Stimulated activated memory B cell treated with anti-CD40 and anti-IgM and Interleukin-4, amounts not matched to agents 10 μg/mL and 1 μg/mL and 100 μg/mL, for 72 hours (primary cell): ENCODE results near the gene CERS4.
"Not testable (repeated sequence)": the region's sequence is repeated elsewhere in the genome, so short reads cannot be mapped to it uniquely, and the experiment has no call there.

ENCODE experiments used
- ATAC-seq: fragments of 150-1000 bp; cut with Tn5 transposase; 2 replicates; pipeline ENCODE4 v1.10.0; 2021
- H3K27ac Mint-ChIP-seq: one replicate; pipeline ENCODE4 v1.8.0; 2022; ENCODE audit warnings: mild to moderate bottlenecking, mixed read lengths
- H3K27me3 Mint-ChIP-seq: one replicate; pipeline ENCODE4 v1.8.0; 2022; ENCODE audit warnings: mixed read lengths
- H3K36me3 Mint-ChIP-seq: one replicate; pipeline ENCODE4 v1.8.0; 2022; ENCODE audit warnings: mixed read lengths
- H3K4me1 Mint-ChIP-seq: one replicate; pipeline ENCODE4 v1.8.0; 2022; ENCODE audit warnings: mixed read lengths
- H3K4me3 Mint-ChIP-seq: one replicate; pipeline ENCODE4 v1.8.0; 2022; ENCODE audit warnings: mild to moderate bottlenecking, moderate library complexity, mixed read lengths
- H3K9me3 Mint-ChIP-seq: one replicate; pipeline ENCODE4 v1.8.0; 2022; ENCODE audit warnings: mixed read lengths

Gene CERS4

GRCh38 chr19:8221161-8221560 lies 12.0 kb downstream of the CERS4 start:
- Mint-ChIP-seq H3K4me1 (peaks cover 34% of the 10 kb centered on the region), H3K27ac (no peak overlapping the region), H3K36me3 (peaks cover 33% of the 10 kb centered on the region), H3K4me3 (no peak overlapping the region), H3K9me3 (no peaks in the 10 kb centered on the region), H3K27me3 (no peaks in the 10 kb centered on the region)
- no peak for ATAC-seq

- H3K4me1 Mint-ChIP-seq: peaks cover 29% of the 10 kb centered on the region
- not testable (repeated sequence) for H3K27ac Mint-ChIP-seq, ATAC-seq, H3K9me3 Mint-ChIP-seq, H3K27me3 Mint-ChIP-seq, H3K4me3 Mint-ChIP-seq
- peaks cover 33% of the 10 kb centered on the region for H3K36me3 Mint-ChIP-seq
These were observed 14.3 kb downstream of the CERS4 start for GRCh38 chr19:8223442-8223841.

GRCh38 chr19:8224394-8225145 lies 15.4 kb downstream of the CERS4 start:
- H3K4me3 Mint-ChIP-seq: no peak overlapping the region
- no peaks in the 10 kb centered on the region for H3K9me3 Mint-ChIP-seq
- peak overlapping the region; percentile 78 for H3K27ac Mint-ChIP-seq
- H3K27me3 Mint-ChIP-seq: no peaks in the 10 kb centered on the region
- ATAC-seq: no peak
- peaks cover 35% of the 10 kb centered on the region for H3K36me3 Mint-ChIP-seq
- H3K4me1 Mint-ChIP-seq: peaks cover 35% of the 10 kb centered on the region

GRCh38 chr19:8231073-8231604 lies 22.0 kb downstream of the CERS4 start:
- Mint-ChIP-seq H3K4me3 (no peak overlapping the region), H3K27ac (no peak overlapping the region), H3K36me3 (peaks cover 47% of the 10 kb centered on the region), H3K4me1 (peaks cover 15% of the 10 kb centered on the region), H3K27me3 (no peaks in the 10 kb centered on the region), H3K9me3 (peaks cover 6% of the 10 kb centered on the region)
- ATAC-seq: no peak

GRCh38 chr19:8233370-8233769 lies 24.2 kb downstream of the CERS4 start:
- H3K4me3 Mint-ChIP-seq: no peak overlapping the region
- peaks cover 15% of the 10 kb centered on the region for H3K4me1 Mint-ChIP-seq
- no peak overlapping the region for H3K27ac Mint-ChIP-seq
- H3K36me3 Mint-ChIP-seq: peaks cover 40% of the 10 kb centered on the region
- H3K9me3 Mint-ChIP-seq: peaks cover 6% of the 10 kb centered on the region
- no peak for ATAC-seq
- H3K27me3 Mint-ChIP-seq: no peaks in the 10 kb centered on the region

GRCh38 chr19:8237026-8237425 lies 27.9 kb downstream of the CERS4 start:
- H3K27ac Mint-ChIP-seq: no peak overlapping the region
- peaks cover 31% of the 10 kb centered on the region for H3K36me3 Mint-ChIP-seq
- no peaks in the 10 kb centered on the region for H3K9me3 Mint-ChIP-seq
- H3K4me3 Mint-ChIP-seq: no peak overlapping the region
- H3K4me1 Mint-ChIP-seq: peaks cover 31% of the 10 kb centered on the region
- ATAC-seq: no peak
- no peaks in the 10 kb centered on the region for H3K27me3 Mint-ChIP-seq

GRCh38 chr19:8238251-8238650 lies 29.1 kb downstream of the CERS4 start:
- Mint-ChIP-seq H3K27me3 (no peaks in the 10 kb centered on the region), H3K27ac (peak overlapping the region; percentile 67), H3K4me3 (no peak overlapping the region), H3K4me1 (peaks cover 35% of the 10 kb centered on the region), H3K36me3 (peaks cover 38% of the 10 kb centered on the region), H3K9me3 (peaks cover 4% of the 10 kb centered on the region)
- no peak for ATAC-seq

GRCh38 chr19:8239528-8240273 lies 30.5 kb downstream of the CERS4 start:
- Mint-ChIP-seq H3K4me1 (peaks cover 35% of the 10 kb centered on the region), H3K9me3 (peaks cover 4% of the 10 kb centered on the region), H3K4me3 (peak overlapping the region; percentile 39), H3K27me3 (no peaks in the 10 kb centered on the region), H3K27ac (peak overlapping the region; percentile 68), H3K36me3 (peaks cover 45% of the 10 kb centered on the region)
- no peak for ATAC-seq

- ATAC-seq: peak; percentile 93
- Mint-ChIP-seq H3K27ac (peak overlapping the region; percentile 68), H3K4me1 (peaks cover 35% of the 10 kb centered on the region), H3K36me3 (peaks cover 45% of the 10 kb centered on the region), H3K27me3 (no peaks in the 10 kb centered on the region), H3K9me3 (peaks cover 4% of the 10 kb centered on the region), H3K4me3 (peak overlapping the region; percentile 39)
These were observed 31.4 kb downstream of the CERS4 start for GRCh38 chr19:8240274-8241229.

GRCh38 chr19:8241646-8242045 lies 32.5 kb downstream of the CERS4 start:
- H3K36me3 Mint-ChIP-seq: peaks cover 45% of the 10 kb centered on the region
- H3K9me3 Mint-ChIP-seq: peaks cover 4% of the 10 kb centered on the region
- peak overlapping the region; percentile 15 for H3K27ac Mint-ChIP-seq
- no peak overlapping the region for H3K4me3 Mint-ChIP-seq
- ATAC-seq: no peak
- H3K27me3 Mint-ChIP-seq: no peaks in the 10 kb centered on the region
- H3K4me1 Mint-ChIP-seq: peaks cover 35% of the 10 kb centered on the region

- peaks cover 35% of the 10 kb centered on the region for H3K4me1 Mint-ChIP-seq
- no peak overlapping the region for H3K4me3 Mint-ChIP-seq
- H3K9me3 Mint-ChIP-seq: peaks cover 4% of the 10 kb centered on the region
- H3K27ac Mint-ChIP-seq: peak overlapping the region; percentile 15
- peaks cover 48% of the 10 kb centered on the region for H3K36me3 Mint-ChIP-seq
- no peaks in the 10 kb centered on the region for H3K27me3 Mint-ChIP-seq
- no peak for ATAC-seq
These were observed 33.1 kb downstream of the CERS4 start for GRCh38 chr19:8242211-8242821.

- Mint-ChIP-seq H3K4me1 (peaks cover 31% of the 10 kb centered on the region), H3K27me3 (no peaks in the 10 kb centered on the region), H3K9me3 (peaks cover 5% of the 10 kb centered on the region), H3K27ac (no peak overlapping the region), H3K4me3 (no peak overlapping the region), H3K36me3 (peaks cover 50% of the 10 kb centered on the region)
- no peak for ATAC-seq
These were observed 34.0 kb downstream of the CERS4 start for GRCh38 chr19:8243146-8243545.

- H3K9me3 Mint-ChIP-seq: peaks cover 14% of the 10 kb centered on the region
- peaks cover 36% of the 10 kb centered on the region for H3K4me1 Mint-ChIP-seq
- peaks cover 54% of the 10 kb centered on the region for H3K36me3 Mint-ChIP-seq
- no peak overlapping the region for H3K4me3 Mint-ChIP-seq
- H3K27me3 Mint-ChIP-seq: no peaks in the 10 kb centered on the region
- no peak for ATAC-seq
- H3K27ac Mint-ChIP-seq: no peak overlapping the region
These were observed 35.3 kb downstream of the CERS4 start for GRCh38 chr19:8244442-8244841.
